CD14-positive monocyte (primary cell): ENCODE measurements around the gene CUL4B. TPM values are rescaled to one million over a fixed set of nuclear protein-coding genes. Genes with fewer than 3 reads are reported as not detected.
A peak's percentile ranks its signal among the peaks of the same experiment; 100 is the strongest.

Experiments
- DNase-seq, 3 donors: peaks; one replicate each; pipeline ENCODE4 v3.0.0-alpha.2; 2011 to 2022
- H2AFZ ChIP-seq: 2 replicates; pipeline ENCODE4 v1.6.0; 2012; ENCODE audit warnings: mild to moderate bottlenecking, low read depth, low read length, inconsistent platforms; ENCODE audit not compliant: insufficient read depth, poor library complexity, severe bottlenecking
- H3K27ac ChIP-seq, 2 donors: 1 replicate in 1 of 2; 2 replicates in 1 of 2; pipeline ENCODE4 v1.5.1; 2012 to 2013; ENCODE audit warnings: low read length in 2 of 2, control low read depth in 1 of 2, inconsistent platforms in 1 of 2, low read depth in 1 of 2, mild to moderate bottlenecking in 1 of 2
- H3K27me3 ChIP-seq, 2 donors: one replicate each; pipeline versions ENCODE4 v1.6.0 to v1.6.1; 2011 to 2013; ENCODE audit warnings: low read length in 2 of 2; ENCODE audit not compliant: control insufficient read depth in 2 of 2, insufficient read depth in 2 of 2
- H3K36me3 ChIP-seq, 2 donors: replicated peaks in 1 of 2; 1 replicate in 1 of 2; 2 replicates in 1 of 2; pipeline versions ENCODE4 v1.5.1 to v1.6.1; 2012 to 2013; ENCODE audit warnings: low read length in 2 of 2, control low read depth in 1 of 2, inconsistent platforms in 1 of 2, mild to moderate bottlenecking in 1 of 2; ENCODE audit not compliant: insufficient read depth in 2 of 2, control insufficient read depth in 1 of 2
- H3K4me1 ChIP-seq, 2 donors: 1 replicate in 1 of 2; 2 replicates in 1 of 2; pipeline versions ENCODE4 v1.5.1 to v1.6.1; 2012 to 2013; ENCODE audit warnings: low read length in 2 of 2, control low read depth in 1 of 2, inconsistent platforms in 1 of 2, mild to moderate bottlenecking in 1 of 2, moderate library complexity in 1 of 2; ENCODE audit not compliant: insufficient read depth in 2 of 2, control insufficient read depth in 1 of 2
- H3K4me2 ChIP-seq: replicated peaks from 2 replicates; pipeline ENCODE3; 2012; ENCODE audit warnings: low read length, moderate library complexity, mild to moderate bottlenecking; ENCODE audit not compliant: poor library complexity, severe bottlenecking; ENCODE audit errors: extremely low read depth
- H3K4me3 ChIP-seq, 3 experiments: fragments of 200-600 bp in 1 of 3; sonication (generic) in 1 of 3; replicated peaks in 1 of 3; 1 replicate in 2 of 3; 2 replicates in 1 of 3; pipeline ENCODE4 v1.5.1; 2011 to 2013; ENCODE audit warnings: low read length in 3 of 3, mild to moderate bottlenecking in 3 of 3, control low read depth in 2 of 3, low read depth in 2 of 3, inconsistent platforms in 1 of 3, moderate library complexity in 1 of 3
- H3K79me2 ChIP-seq: 2 replicates; pipeline ENCODE4 v1.6.0; 2012; ENCODE audit warnings: mild to moderate bottlenecking, control low read depth, inconsistent platforms, low read length, moderate library complexity; ENCODE audit not compliant: insufficient read depth
- H3K9ac ChIP-seq: 2 replicates; pipeline ENCODE4 v1.6.0; 2017; ENCODE audit warnings: low read length, mild to moderate bottlenecking; ENCODE audit not compliant: insufficient read depth, poor library complexity, severe bottlenecking
- H3K9me3 ChIP-seq, 2 donors: replicated peaks in 1 of 2; 1 replicate in 1 of 2; 2 replicates in 1 of 2; pipeline versions ENCODE4 v1.5.1 to v1.6.1; 2012 to 2013; ENCODE audit warnings: low read length in 2 of 2, control low read depth in 1 of 2; ENCODE audit not compliant: control insufficient read depth in 1 of 2, insufficient read depth in 1 of 2
- H4K20me1 ChIP-seq: 2 replicates; pipeline ENCODE4 v1.6.0; 2012; ENCODE audit warnings: mild to moderate bottlenecking, low read length, control low read depth, moderate library complexity; ENCODE audit not compliant: insufficient read depth
- H3K27ac Mint-ChIP-seq, 7 donors: one replicate each; pipeline ENCODE4 v1.8.0; 2020; ENCODE audit warnings: mild to moderate bottlenecking in 7 of 7, mixed read lengths in 7 of 7, moderate library complexity in 6 of 7, inconsistent platforms in 2 of 7
- H3K27me3 Mint-ChIP-seq, 3 donors: one replicate each; pipeline ENCODE4 v1.8.0; 2021 to 2022; ENCODE audit warnings: low read depth in 3 of 3, mild to moderate bottlenecking in 3 of 3, mixed read lengths in 3 of 3, moderate library complexity in 3 of 3, inconsistent platforms in 1 of 3
- H3K36me3 Mint-ChIP-seq, 2 donors: one replicate each; pipeline ENCODE4 v1.8.0; 2020; ENCODE audit warnings: mixed read lengths in 2 of 2, inconsistent platforms in 1 of 2, mild to moderate bottlenecking in 1 of 2
- H3K4me1 Mint-ChIP-seq: one replicate; pipeline ENCODE4 v1.8.0; 2020; ENCODE audit warnings: mild to moderate bottlenecking, mixed read lengths
- H3K4me3 Mint-ChIP-seq, 2 donors: one replicate each; pipeline ENCODE4 v1.8.0; 2020; ENCODE audit warnings: mild to moderate bottlenecking in 2 of 2, mixed read lengths in 2 of 2, moderate library complexity in 1 of 2
- H3K9me3 Mint-ChIP-seq, 7 donors: one replicate each; pipeline ENCODE4 v1.8.0; 2020 to 2022; ENCODE audit warnings: mixed read lengths in 7 of 7, mild to moderate bottlenecking in 6 of 7, moderate library complexity in 6 of 7, inconsistent platforms in 2 of 7
- CTCF ChIP-seq: fragments of 200-600 bp; IDR thresholded peaks from one replicate; pipeline ENCODE4 v1.8.0; 2022; ENCODE audit warnings: antibody characterized with exemption, mild to moderate bottlenecking
- WGBS: methylation state at CpG from one replicate; pipeline ENCODE4 v1.1.5; 2013; ENCODE audit warnings: missing lambda C conversion rate; ENCODE audit not compliant: insufficient coverage; 5-methylcytosine and 5-hydroxymethylcytosine counted together
- intact Hi-C, 2 donors: fragments of 100-400 bp; cut with micrococcal nuclease; formaldehyde crosslinking; loops; one replicate each; pipeline versions ENCODE4 v1.15.0 to v1.15.1; 2023
- polyA plus RNA-seq, 3 donors: library from polyadenylated mRNA; depleted of rRNA in 1 of 3; unstranded in 2 of 3; stranded (reverse) in 1 of 3; fragments of 300-500 nt in 2 of 3; fragments of >200 nt in 1 of 3; fragmentation: Illumina TruSeq in 2 of 3; gene quantifications; 1 replicate in 2 of 3; 2 replicates in 1 of 3; pipeline ENCODE4 v1.2.3, GENCODE V29; 2012 to 2021

Gene CUL4B
- polyA plus RNA-seq, 3 donors = 13.3 to 16.9 (median 15.6) TPM

- TF ChIP-seq CTCF = no peak
- no CpG with 5 or more reads among the region's 2 CpGs for WGBS
- no peak overlapping the region for H3K4me3 ChIP-seq
- H3K36me3 ChIP-seq = no peaks in the 10 kb centered on the region
- Mint-ChIP-seq H3K27ac (no peak overlapping the region), H3K36me3 (peaks cover 0 to 3% of the 10 kb centered on the region in 2 donors), H3K27me3 (peaks cover 0 to 9% (median 1%) of the 10 kb centered on the region in 3 donors), H3K4me3 (no peak overlapping the region), H3K9me3 (no peaks in the 10 kb centered on the region), H3K4me1 (no peaks in the 10 kb centered on the region)
- H3K9me3 ChIP-seq = no peaks in the 10 kb centered on the region
- H3K9ac ChIP-seq = no peak overlapping the region
- no peaks in the 10 kb centered on the region for H3K79me2 ChIP-seq
- H3K27me3 ChIP-seq = no peaks in the 10 kb centered on the region
- intact Hi-C loops = no loop called here
- no peak overlapping the region for H3K4me2 ChIP-seq
- H4K20me1 ChIP-seq = no peaks in the 10 kb centered on the region
- no peaks in the 10 kb centered on the region for H3K4me1 ChIP-seq
- no peak for DNase-seq
- H3K27ac ChIP-seq = no peak overlapping the region
- H2AFZ ChIP-seq = no peak overlapping the region
Observed at GRCh38 chrX:120512627-120513026, 48.1 kb downstream of the CUL4B start.

DNA sequence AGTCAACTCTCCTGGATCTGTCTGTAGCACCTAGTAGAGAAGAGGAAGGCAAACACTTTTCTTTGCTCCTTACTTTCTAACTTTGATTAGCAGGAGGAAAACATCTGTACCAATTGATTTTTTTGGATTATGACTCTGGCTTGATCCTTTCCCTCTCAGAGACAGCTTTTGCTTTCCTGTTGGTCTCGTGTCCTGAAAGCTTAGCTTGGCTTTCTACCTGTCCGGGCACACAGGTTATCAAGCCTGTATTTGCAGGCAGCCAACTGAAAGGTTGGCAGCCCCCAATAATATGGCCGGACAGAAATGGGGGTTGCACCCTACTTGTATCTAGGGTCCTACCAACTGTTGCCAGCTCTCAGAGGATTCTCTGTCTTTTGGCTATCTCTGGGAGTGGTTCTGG lies 48.5 kb downstream of the CUL4B start:
- TF ChIP-seq CTCF = no peak
- Mint-ChIP-seq H3K4me1 (no peaks in the 10 kb centered on the region), H3K27ac (peak overlapping the region in 1 of 7 donors; percentile 12), H3K36me3 (peaks cover 0 to 3% of the 10 kb centered on the region in 2 donors), H3K4me3 (no peak overlapping the region), H3K27me3 (peaks cover 0 to 9% (median 1%) of the 10 kb centered on the region in 3 donors), H3K9me3 (no peaks in the 10 kb centered on the region)
- intact Hi-C loops = no loop called here
- no peak for DNase-seq
- WGBS = 100% methylated on average over 1 of the region's 3 CpGs
- Histone ChIP-seq H3K27me3 (no peaks in the 10 kb centered on the region), H3K9me3 (no peaks in the 10 kb centered on the region), H3K4me1 (no peaks in the 10 kb centered on the region), H3K79me2 (no peaks in the 10 kb centered on the region), H3K4me3 (no peak overlapping the region), H3K4me2 (no peak overlapping the region), H3K36me3 (no peaks in the 10 kb centered on the region), H3K9ac (no peak overlapping the region), H4K20me1 (no peaks in the 10 kb centered on the region), H3K27ac (no peak overlapping the region), H2AFZ (no peak overlapping the region)
